GM21528 (cell line): ENCODE measurements around the gene EFTUD2.

ENCODE experiments used
- ATAC-seq: cut with Tn5 transposase; IDR thresholded peaks from one replicate; pipeline ENCODE4 v1.9.1; 2021; ENCODE audit warnings: mild to moderate bottlenecking, moderate library complexity; ENCODE audit not compliant: unreplicated experiment, low FRiP score

EFTUD2 gene

DNA sequence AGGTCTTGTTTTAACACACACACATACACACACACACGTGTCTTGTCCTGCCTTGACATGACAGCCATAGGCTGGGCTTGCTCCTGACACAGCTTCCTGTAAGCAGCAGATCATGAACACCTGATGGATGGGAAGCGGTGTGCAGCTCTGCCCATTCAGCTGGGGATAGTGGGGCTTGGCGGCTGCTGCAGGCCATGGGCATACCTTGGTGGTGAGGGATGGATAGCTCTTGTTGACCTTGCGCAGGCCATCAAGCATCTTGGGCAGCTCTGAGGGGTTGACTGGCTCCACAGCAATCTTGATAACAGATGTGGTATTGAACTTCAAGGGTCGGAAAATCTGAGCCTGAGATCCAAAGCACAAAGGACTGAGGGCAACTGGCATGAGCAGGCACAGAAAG lies 39.5 kb downstream of the EFTUD2 start:
- no peak for ATAC-seq

DNA sequence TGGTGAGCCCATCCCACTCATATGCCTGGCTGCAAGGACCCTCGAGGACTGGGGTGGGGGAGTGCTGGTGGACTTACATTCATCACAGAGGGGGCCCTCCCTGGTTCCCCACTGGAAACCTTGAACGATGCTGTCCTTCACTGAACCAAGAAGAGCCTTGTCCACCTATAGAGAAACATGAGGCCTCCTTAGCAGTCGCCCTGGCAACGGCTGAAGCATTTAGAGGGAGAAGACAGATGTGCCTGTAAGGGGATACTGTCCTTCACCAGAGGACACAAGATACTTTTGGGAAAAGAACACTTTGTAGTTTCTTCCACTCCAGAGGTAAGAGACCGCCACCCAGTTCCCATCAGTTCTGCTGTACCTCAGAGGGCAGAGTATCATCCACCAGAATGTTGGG lies 45.1 kb downstream of the EFTUD2 start:
- no peak for ATAC-seq

DNA sequence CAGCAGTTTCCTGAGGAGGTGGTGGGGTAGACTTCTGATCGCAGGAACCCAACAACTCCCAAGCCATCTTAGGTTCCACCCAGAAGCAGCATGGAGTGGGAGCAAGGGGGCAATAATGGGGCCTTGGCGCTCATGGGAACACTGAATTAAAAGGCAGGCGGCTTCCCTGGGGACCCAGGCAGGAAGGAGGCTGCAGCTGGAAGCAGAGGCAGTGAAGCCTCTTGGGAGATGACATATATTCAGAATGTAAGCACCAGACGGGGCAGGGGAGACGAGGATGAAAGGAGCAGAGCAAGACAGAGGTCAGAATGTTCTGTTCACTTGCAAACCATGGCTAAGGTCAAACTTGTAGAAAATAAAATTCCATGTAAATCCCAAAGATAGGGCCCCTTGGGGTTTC lies 48.6 kb downstream of the EFTUD2 start:
- ATAC-seq: no peak

DNA sequence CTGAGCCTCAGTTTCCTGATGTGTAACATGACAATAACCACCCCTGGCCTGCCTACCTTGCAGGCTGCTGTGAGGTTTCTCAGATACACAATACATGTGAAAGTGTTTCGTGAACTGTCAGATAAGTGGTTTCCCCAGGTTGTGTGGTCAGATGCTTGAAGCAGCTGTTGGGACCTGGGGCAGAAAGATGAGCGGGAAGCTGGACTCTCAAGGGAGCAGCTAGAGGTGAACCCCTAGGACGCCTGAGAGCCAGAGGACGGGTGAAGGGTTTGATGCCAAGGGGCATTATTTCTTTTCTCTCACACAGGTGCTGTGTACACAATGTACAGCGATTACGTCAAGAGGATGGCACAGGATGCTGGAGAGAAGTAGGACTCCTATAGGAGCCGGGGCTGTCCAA lies 49.2 kb downstream of the EFTUD2 start:
- ATAC-seq: no peak

DNA sequence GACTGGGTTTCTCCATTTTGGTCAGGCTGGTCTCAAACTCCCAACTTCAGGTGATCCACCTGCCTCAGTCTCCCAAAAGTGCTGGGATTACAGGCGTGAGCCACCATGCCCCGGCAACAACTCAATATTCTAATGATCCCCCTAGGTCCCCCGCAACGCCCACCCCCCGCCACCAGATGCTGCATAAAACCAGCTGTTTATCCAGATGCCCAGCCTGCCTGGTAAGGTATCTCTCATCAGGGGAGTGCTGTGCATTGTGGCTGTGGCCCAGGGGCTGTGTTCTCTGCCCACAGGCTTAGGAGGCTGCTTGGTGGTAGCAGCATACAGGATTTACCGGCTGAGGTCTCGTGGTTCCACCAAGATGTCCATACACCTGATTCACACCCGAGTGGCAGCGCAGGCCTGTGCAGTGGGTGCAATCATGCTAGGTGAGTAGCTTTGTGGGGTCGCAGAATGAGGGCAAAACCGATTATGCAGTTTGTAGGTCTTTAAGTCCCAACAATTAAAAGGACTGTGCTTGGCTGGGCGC lies 50.2 kb downstream of the EFTUD2 start:
- ATAC-seq: no peak

DNA sequence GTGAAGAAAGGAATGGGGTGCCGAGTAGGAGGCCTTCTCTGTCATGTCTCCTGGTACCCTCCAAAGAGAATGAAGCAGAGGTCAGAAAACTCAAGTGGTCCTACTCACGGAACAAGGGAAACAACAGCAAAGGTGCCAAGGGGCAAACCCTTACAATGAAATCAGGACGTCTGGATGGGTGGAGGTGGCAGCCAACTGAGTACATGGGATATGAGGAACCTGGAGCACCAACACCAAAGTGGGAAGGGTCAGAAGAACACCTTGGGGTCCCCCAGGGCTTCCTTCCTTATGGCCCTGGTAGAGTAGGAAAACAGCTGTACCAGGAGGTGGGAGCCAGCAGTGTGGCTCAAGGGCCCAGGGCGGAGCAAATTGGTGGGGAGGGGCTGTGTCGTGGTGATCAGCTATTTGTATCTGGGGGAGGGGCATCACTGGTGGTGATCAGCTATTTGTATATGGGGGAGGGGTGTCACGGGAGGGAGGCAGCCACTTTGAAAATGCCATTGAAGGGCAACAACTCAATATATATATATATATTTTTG lies 50.9 kb downstream of the EFTUD2 start:
- no peak for ATAC-seq

DNA sequence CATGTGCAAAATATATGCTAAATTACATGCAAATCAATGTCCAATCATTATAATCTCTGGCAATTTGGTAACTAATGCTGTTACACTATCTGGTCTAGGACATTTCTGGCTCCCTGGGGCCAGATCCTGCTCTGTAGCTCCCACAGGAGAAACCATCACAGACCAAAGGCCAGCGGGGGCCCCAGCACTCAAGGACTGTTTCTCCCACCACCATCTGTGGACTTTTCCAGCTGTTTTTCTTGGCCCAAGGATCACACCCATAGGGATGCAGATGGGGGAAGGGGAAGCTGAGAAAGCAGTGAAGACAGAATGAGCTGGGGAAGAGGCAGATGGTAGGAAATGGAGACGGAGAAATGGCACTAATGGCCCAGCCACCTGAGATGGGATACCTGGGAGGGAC lies 51.7 kb downstream of the EFTUD2 start, which contains the start of gene HIGD1B:
HIGD1B (plus strand) TSS at position 298 of the 400 bp plus-strand sequence. CDS start 270 bp downstream, outside the sequence.
- ATAC-seq: no peak

DNA sequence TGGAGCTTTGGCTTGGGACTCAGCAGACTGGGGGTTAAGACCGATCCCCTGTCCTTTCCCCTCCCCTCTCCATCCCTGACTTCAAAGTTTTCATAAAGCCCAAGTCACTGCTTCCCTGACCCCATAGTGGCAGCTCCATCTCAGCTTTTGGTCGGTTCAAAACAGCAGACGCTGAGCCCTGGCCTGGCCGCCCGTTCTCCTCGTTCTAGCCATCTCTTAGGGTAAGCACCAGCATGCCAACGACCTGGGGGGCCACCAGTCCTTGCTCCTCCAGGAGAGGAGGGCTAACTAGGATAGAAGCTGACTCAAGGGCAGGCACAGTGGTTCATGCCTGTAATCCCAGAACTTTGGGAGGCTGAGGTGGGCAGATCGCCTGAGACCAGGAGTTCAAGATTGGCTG lies 53.0 kb downstream of the EFTUD2 start:
- no peak for ATAC-seq

DNA sequence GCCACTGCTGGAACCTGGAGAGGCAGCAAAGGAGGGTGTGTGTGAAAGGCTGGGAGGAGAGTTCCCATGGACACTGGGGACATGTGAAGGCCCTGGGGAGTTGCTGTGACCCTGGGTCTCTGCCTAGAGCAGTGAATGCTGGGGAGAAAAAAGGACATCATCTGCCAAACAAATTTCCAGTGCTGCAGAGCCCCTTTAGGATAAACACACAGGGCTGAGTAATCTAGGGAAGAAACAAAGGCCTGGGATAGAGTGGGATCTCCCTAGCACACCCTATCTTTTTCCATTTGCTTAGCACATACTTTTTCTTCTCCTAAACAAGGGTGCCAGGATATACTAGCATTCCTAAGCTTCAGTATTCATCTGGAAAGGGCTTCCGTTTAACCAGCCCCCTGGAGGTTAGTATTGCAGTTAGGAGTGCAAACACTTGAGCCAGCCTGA lies 54.8 kb downstream of the EFTUD2 start:
- ATAC-seq: no peak

DNA sequence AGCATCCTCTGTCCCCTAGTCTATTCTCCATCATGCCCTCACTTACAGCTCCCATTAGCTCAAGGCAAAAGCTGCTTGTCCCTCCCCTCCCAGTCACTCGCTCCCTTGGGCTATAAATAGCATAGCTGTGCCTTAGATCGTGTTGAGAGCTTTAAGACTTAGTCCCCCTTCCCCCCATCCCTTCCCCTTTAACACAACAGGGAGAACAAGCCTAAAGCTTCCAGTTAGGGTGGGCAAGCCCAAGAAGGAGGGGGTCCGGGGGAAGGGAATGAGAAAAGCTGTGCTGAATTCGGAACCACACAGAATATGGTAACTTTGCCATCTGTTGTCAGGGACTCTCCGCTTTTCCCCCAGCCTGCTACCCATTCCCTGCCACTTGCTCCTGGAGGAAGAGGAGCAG lies 56.5 kb downstream of the EFTUD2 start:
- ATAC-seq: no peak

DNA sequence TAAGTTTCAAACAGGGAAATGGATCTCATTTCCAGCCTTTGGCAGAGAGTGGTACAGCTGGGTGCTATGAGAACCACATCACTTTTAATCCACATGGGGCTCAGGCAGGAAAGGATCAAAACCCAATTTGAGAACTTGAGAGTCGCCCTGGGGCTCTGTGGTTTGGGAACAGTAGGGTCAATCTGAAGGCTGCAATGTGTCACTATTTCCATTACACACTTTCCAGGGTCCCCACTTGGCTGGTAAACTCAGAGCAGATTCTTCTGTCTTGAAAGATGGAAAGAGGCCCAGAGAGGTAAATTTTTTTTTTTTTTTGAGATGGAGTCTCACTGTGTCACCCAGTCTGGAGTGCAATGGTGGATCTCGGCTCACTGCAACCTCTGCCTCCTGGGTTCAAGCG lies 58.3 kb downstream of the EFTUD2 start:
- no peak for ATAC-seq

DNA sequence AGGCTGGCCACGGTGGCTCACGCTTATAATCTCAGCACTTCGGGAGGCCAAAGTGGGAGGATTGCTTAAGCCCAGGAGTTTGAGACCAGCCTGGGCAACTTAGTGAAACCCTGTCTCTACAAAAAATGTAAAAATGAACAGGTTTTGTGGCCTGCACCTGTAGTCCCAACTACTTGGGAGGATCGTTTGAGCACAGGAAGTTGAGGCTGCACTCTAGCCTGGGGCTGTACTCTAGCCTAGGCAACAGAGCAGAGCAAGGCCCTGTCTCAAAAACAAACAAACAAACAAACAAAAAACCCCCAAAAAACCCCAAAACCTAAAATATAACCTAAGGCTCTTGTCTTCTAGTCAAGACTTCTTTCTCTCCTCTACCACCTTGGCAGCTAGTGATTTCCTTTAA lies 59.0 kb downstream of the EFTUD2 start:
- no peak for ATAC-seq

DNA sequence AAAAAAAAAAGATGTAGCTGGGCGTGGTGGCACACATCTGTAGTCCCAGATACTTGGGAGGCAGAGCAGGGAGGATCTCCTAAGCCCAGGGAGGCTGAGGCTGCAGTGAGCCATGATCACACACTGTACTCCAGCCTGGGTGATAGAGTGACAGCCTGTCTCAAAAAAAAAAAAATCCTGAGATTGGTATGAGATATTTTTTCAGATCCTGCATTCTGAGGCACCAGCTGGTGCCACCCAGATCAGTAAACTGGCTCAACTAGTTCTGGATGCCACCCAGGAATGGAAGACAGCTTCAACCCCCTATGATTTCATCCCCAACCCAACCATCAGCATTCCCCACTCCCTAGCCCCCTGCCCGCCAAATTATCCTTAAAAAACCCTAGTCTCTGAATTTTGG lies 62.0 kb downstream of the EFTUD2 start:
- no peak for ATAC-seq

DNA sequence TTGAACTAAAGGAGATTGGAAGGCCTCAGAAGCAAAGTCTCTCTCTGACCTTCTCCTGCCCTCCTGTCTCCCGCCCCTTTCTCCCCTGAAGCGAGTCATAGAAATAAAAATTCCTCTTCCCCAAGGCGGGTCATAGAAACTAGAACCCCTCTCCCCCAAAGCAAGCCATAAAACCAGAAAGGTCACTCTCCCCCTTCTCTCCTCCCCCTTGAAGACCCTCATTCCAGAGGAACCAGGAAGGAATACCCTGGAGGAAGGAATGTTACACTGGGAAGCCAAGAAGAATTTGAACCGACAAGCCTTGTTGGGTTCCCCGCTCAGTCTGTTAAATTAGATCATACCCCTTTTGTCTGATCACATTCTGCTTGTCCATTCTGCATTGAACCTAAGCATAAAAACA lies 66.4 kb downstream of the EFTUD2 start:
- ATAC-seq: no peak

DNA sequence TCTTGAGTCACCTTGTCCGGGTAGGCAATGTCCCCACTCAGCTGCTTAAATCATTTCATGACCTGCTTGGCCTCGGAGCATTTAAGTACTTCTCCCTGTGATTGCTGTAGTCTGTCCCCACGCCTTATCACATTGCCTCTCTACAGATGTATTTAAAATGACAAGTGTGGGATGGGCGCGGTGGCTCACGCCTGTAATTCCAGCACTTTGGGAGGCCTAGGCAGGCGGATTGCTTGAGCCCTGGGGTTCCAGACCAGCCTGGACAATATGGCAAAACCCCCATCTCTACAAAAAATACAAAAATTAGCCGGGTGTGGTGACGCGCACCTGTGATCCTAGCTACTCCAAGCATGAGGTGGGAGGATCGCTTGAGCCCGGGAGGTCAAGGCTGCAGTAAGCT lies 67.9 kb downstream of the EFTUD2 start:
- ATAC-seq: no peak

DNA sequence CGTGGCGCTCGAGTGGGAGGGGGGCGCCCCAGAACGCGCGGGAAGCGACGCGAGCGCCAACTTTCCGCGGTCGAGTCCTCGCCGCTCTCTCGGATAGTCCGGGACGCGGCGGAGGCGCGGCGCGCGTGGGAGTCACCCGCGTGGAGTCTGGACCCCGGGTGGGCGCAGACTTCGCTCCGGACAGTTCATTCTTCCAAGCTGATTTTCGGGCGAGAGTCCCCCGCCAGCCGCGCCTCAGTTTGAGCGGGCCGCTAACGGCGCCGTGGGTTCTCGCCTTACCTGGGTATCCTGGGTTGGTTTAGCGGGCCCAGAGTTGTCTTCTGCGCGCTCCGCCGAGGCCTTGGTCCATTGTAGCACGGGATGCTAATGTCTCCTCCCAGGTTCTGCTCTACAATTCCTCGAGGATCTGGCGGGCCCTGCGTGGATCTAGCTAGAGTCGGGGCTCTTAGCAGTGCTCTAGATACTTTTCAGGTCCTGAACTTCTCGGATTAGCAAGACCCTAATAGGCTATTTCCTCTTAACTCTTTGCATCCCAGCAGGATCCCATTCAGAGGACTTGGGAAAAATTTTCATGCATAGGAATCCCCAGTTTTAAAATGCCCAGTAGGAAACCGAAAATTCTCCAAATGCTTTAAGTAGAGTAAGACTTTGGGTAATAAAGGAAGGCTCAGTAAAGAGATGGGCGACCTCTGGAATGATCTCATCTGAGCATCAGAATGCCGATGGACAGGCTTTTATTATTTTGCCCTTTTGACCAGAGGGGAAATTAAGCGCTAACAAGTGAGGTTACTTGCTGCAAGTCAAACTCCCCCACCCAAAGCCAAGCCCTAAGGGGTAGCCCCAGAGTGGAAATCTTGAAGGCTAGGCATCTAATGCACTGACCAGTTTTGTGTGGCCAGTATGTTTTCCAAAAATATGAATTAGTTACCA lies 68.6 kb downstream of the EFTUD2 start:
- ATAC-seq: no peak

DNA sequence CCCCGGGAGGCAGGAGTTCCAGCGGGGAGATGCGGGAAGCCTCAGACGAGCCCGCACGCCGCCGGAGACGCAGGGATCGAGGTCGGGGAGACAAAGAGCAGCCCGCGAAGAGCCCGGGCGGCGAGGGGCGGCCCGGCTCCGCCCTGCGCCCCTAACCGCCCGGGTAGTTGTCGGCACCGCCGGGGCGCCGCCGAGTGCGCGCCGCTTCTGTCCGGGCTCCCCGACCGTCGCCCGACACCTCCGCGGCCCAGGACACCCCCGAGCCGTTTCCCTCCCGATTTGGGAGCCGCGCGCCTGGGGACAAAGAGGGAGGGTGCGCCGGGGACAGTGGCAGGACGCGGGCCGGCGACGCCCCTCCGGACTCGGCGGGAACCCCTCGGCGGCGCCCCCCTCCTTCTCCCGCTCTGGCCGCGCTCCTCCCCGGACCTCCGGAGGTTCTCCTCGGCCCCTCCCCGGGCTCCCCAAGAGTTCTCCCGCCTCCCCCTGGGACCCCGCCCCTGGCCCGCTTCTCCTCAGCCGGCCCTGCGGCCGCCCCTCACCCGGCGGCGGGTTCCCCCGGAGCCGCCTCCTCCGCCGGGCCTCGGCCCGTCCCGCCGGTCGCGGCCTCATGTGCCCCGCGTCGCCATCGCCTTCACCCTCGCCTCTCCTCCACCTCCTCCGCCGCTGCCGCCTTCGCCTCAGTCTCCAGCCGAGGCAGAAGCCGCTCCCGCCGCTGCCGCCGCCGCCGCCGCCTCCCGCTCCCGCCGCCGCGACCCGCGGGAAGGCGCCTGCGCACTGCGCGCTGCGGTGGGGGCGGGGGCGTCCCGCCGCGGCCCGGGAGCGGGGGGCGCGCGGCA lies 69.5 kb downstream of the EFTUD2 start, which contains the start of gene GJC1:
GJC1 (minus strand) TSS at position 765 of the 836 bp plus-strand sequence. CDS start 24,470 bp downstream, outside the sequence.
- ATAC-seq: no peak

DNA sequence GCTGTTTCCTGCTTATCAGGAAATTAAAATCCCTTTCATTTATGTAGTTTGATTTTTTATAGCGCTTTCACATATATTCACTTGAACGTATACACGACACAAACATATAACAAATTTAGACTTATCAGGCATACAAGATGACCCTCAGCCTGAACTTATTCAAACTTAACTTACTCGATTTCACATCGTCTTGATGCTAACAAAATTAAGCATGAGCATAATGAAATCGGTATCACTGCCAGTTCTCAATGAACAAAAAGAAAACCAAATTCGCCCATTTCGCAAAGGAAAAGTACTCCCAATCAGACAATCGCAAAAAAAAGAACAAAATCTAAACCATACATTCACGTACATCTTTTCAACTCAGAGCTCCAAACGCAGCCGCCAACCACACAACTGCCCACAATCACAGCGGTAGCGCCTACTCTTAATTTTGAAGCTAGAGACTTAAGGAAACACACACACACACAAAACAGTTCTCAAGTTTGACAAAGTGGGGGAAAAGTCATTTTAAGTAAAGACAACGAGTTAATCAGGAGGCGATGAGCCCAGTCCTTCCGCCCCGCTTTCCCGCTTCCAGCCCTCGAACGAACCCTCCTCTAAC lies 70.2 kb downstream of the EFTUD2 start:
- ATAC-seq: no peak

DNA sequence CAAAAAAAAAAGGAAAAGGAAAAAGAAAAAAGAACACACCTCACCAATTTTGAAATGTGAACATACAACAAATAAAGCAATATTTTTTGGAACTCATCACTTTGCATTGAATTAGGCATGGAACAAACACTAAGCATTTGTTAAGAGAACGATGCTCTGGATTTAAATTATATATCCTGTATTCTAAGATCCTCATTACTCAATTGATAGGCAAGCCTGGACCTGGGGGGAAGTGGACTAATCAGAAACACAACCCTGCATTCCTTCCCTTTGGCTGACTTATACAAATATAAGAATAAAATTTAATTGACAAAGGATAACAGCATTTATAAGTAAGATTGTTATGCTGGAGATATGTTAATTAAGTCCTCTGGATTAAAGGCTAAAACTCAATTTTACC lies 71.4 kb downstream of the EFTUD2 start:
- no peak for ATAC-seq

DNA sequence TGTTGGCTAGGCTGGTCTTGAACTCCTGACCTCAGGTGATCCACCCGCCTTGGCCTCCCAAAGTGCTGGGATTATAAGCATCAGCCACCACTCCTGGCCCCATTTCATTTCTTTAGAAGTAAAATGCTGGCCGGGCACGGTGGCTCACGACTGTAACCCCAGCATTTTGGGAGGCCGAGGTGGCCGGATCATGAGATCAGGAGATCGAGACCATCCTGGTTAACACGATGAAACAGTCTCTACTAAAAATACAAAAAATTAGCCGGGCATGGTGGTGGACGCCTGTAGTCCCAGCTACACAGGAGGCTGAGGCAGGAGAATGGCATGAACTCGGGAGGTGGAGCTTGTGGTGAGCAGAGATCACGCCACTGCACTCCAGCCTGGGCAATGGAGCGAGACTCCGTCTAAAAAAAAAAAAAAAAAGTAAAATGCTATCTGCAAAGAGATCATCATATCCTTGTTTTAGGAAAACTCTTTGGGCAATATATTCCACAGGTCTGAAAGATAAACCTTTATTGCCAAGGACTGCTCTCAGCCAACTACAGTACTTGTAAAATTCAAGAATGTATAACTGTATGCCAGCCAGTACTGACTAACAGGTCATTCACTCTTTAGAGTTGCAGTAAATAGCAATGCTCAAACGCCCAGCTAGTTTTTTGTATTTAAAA lies 73.0 kb downstream of the EFTUD2 start:
- ATAC-seq: no peak
